PC-3 (cell line): ENCODE results near the gene PCTP. TPM values are rescaled to one million over a fixed set of nuclear protein-coding genes. Genes with fewer than 3 reads are reported as not detected.

ENCODE experiments used
- ATAC-seq: fragments of 200-7000 bp; cut with Tn5 transposase; 2 replicates; pipeline ENCODE4 v1.9.1; 2020; ENCODE audit warnings: mild to moderate bottlenecking, moderate library complexity
- BruUV-seq: library from RNA; stranded (reverse); fragments of 400-500 nt; replicated peaks from 2 replicates; lab custom pipeline; 2021; lab: Mats Ljungman, UMichigan
- CTCF ChIA-PET: fragments of 300-600 bp; sonication (Branson Sonifier 250); formaldehyde crosslinking; loops from one replicate; lab custom pipeline; 2022; ENCODE audit warnings: antibody characterized with exemption; lab: Charles Lee
- POLR2A ChIA-PET: fragments of 300-600 bp; sonication (Branson Sonifier 250); formaldehyde crosslinking; loops from one replicate; lab custom pipeline; 2022; ENCODE audit warnings: antibody characterized with exemption; ENCODE audit not compliant: unreplicated experiment; lab: Charles Lee
- DNase-seq: peaks from one replicate; pipeline ENCODE4 v3.0.0-alpha.2; 2015
- H2AFZ ChIP-seq: fragments of 300-600 bp; sonication (generic); 2 replicates; pipeline ENCODE4 v1.6.0; 2016; ENCODE audit warnings: antibody characterized with exemption, low read length
- H3F3A ChIP-seq: fragments of 300-600 bp; sonication (generic); one replicate; pipeline ENCODE4 v1.6.0; 2017; ENCODE audit warnings: antibody characterized with exemption, low read length, control low read depth, mild to moderate bottlenecking; ENCODE audit not compliant: unreplicated experiment
- H3K27ac ChIP-seq: fragments of 300-600 bp; sonication (generic); 2 replicates; pipeline ENCODE4 v1.5.1; 2016; ENCODE audit warnings: mild to moderate bottlenecking, low read length
- H3K27me3 ChIP-seq: fragments of 300-600 bp; sonication (generic); 2 replicates; pipeline ENCODE4 v1.6.1; 2016; ENCODE audit warnings: low read length, mixed read lengths
- H3K36me3 ChIP-seq: fragments of 300-600 bp; sonication (generic); 2 replicates; pipeline ENCODE4 v1.6.1; 2016; ENCODE audit warnings: low read depth, mixed run types, low read length, mixed read lengths
- H3K4me1 ChIP-seq: fragments of 300-600 bp; sonication (generic); 2 replicates; pipeline ENCODE4 v1.5.1; 2016; ENCODE audit warnings: low read length; ENCODE audit not compliant: insufficient read depth
- H3K4me2 ChIP-seq: fragments of 300-600 bp; sonication (generic); 2 replicates; pipeline ENCODE4 v1.6.0; 2016; ENCODE audit warnings: low read length
- H3K4me3 ChIP-seq: fragments of 300-600 bp; sonication (generic); 2 replicates; pipeline ENCODE4 v1.5.1; 2016; ENCODE audit warnings: mild to moderate bottlenecking, low read length, mixed read lengths
- H3K79me2 ChIP-seq: fragments of 300-600 bp; sonication (generic); 2 replicates; pipeline ENCODE4 v1.6.1; 2017; ENCODE audit warnings: low read length, mixed read lengths
- H3K9ac ChIP-seq: fragments of 300-600 bp; sonication (generic); 2 replicates; pipeline ENCODE4 v1.6.0; 2016; ENCODE audit warnings: mild to moderate bottlenecking, low read length
- H3K9me2 ChIP-seq: fragments of 300-600 bp; sonication (generic); replicated peaks from 2 replicates; pipeline ENCODE4 v1.6.1; 2016; ENCODE audit warnings: mixed run types, low read length, mixed read lengths
- H3K9me3 ChIP-seq: fragments of 300-600 bp; sonication (generic); 2 replicates; pipeline ENCODE4 v1.6.1; 2016; ENCODE audit warnings: low read length, mixed read lengths
- H4K20me1 ChIP-seq: fragments of 300-600 bp; sonication (generic); 2 replicates; pipeline ENCODE4 v1.6.1; 2016; ENCODE audit warnings: low read length, mixed read lengths
- EZH2 ChIP-seq: fragments of 300-600 bp; sonication (generic); IDR thresholded peaks from one replicate; pipeline ENCODE4 v1.6.1; 2017; ENCODE audit warnings: antibody characterized with exemption, mild to moderate bottlenecking, low read length; ENCODE audit not compliant: unreplicated experiment
- EZH2phosphoT487 ChIP-seq: fragments of 300-600 bp; sonication (generic); IDR thresholded peaks from 2 replicates; pipeline ENCODE4 v1.6.1; 2018; ENCODE audit warnings: mild to moderate bottlenecking, antibody characterized with exemption, low read length, borderline replicate concordance
- intact Hi-C: fragments of 100-400 bp; cut with micrococcal nuclease; formaldehyde crosslinking; loops from 2 replicates; pipeline ENCODE4 v1.9.0; 2023
- total RNA-seq: library from RNA; depleted of rRNA; stranded (reverse); fragments of >200 nt; gene quantifications from 2 replicates; pipeline ENCODE4 v1.2.3, GENCODE V29; 2014
- TF ChIP-seq, protein P1 (sequence below): fragments of 300-600 bp; sonication (generic); conservative IDR thresholded peaks from 2 replicates; pipeline ENCODE4 v1.5.1; 2017; ENCODE audit warnings: antibody characterized with exemption, low read depth, mild to moderate bottlenecking, low read length

PCTP gene
- total RNA-seq, 1 experiment from 2014 or later: 17.6 TPM

GRCh38 chr17:55722016-55722736 lies 28.7 kb upstream of the PCTP start:
- H3K36me3 ChIP-seq: no peaks in the 10 kb centered on the region
- no peaks in the 10 kb centered on the region for H3K9me2 ChIP-seq
- ChIA-PET CTCF (no interaction called here), POLR2A (no interaction called here)
- no TSS peak for BruUV-seq
- no peak overlapping the region for H3K4me2 ChIP-seq
- ATAC-seq (no peak), DNase-seq (no peak)
- no peak overlapping the region for H2AFZ ChIP-seq
- H3F3A ChIP-seq: no peaks in the 10 kb centered on the region
- no peaks in the 10 kb centered on the region for H3K9me3 ChIP-seq
- H3K9ac ChIP-seq: no peak overlapping the region
- H3K27me3 ChIP-seq: peaks cover 66% of the 10 kb centered on the region
- H3K4me1 ChIP-seq: peaks cover 6% of the 10 kb centered on the region; the same call in 1 of the 2 replicates
- H3K4me3 ChIP-seq: no peak overlapping the region
- intact Hi-C loops: no loop called here
- H3K27ac ChIP-seq: no peak overlapping the region
- TF ChIP-seq EZH2phosphoT487: no peak
- TF ChIP-seq, protein P1, sequence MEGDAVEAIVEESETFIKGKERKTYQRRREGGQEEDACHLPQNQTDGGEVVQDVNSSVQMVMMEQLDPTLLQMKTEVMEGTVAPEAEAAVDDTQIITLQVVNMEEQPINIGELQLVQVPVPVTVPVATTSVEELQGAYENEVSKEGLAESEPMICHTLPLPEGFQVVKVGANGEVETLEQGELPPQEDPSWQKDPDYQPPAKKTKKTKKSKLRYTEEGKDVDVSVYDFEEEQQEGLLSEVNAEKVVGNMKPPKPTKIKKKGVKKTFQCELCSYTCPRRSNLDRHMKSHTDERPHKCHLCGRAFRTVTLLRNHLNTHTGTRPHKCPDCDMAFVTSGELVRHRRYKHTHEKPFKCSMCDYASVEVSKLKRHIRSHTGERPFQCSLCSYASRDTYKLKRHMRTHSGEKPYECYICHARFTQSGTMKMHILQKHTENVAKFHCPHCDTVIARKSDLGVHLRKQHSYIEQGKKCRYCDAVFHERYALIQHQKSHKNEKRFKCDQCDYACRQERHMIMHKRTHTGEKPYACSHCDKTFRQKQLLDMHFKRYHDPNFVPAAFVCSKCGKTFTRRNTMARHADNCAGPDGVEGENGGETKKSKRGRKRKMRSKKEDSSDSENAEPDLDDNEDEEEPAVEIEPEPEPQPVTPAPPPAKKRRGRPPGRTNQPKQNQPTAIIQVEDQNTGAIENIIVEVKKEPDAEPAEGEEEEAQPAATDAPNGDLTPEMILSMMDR: no peak
- no peak for TF ChIP-seq EZH2
- no peaks in the 10 kb centered on the region for H3K79me2 ChIP-seq
- no peaks in the 10 kb centered on the region for H4K20me1 ChIP-seq

DNA sequence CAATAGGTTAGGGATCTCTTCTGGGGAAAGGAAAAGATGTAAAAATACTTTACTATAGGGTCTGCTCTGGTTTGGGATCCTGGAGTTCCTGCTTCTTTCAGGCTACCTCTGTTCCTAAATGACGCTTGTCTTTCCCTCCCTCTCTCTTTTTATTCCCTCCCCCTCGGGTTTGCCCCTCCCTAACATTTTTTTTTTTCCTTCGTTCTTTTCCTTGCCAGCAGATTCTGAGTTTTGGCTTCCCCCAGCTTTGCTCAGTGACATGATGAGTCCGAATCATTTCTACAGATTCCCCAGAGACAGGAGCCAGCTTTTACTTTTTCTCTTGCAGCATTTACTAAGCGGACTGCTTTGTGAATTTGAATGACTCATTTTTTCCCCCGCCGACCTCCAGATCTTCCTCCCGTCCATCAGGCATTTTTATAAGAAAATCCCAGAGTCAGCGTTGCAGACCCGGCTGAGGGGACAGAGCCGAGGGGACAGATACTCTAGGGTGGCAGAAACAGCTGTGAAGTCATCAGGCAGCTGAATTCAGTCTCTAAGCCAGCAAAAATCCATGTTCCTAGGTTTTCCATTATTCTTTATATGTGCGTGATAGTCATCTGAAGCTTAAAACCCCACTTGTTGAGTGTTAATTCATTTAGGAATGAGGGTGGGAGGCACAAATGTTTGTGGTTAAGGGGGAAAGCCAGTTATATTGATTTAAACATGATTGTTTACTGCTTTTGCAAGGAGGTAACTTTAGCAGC lies 27.9 kb upstream of the PCTP start, which contains the start of gene TMEM100:
Gene TMEM100, minus strand, starts transcription at position 123 of the 746 bp plus-strand sequence. CDS start 1,794 bp downstream, outside the sequence.
- no peaks in the 10 kb centered on the region for H3F3A ChIP-seq
- ChIA-PET CTCF (no interaction called here), POLR2A (no interaction called here)
- H3K4me2 ChIP-seq: no peak within 1 kb of the TSS
- peaks cover 6% of the 10 kb centered on the region; the same call in 1 of the 2 replicates for H3K4me1 ChIP-seq
- ATAC-seq (no peak), DNase-seq (no peak)
- H4K20me1 ChIP-seq: no peaks in the 10 kb centered on the region
- H3K9me2 ChIP-seq: no peaks in the 10 kb centered on the region
- no peaks in the 10 kb centered on the region for H3K79me2 ChIP-seq
- no peaks in the 10 kb centered on the region for H3K36me3 ChIP-seq
- H2AFZ ChIP-seq: no peak within 1 kb of the TSS
- H3K4me3 ChIP-seq: no peak within 1 kb of the TSS
- no peak within 1 kb of the TSS for H3K27ac ChIP-seq
- H3K9ac ChIP-seq: no peak within 1 kb of the TSS
- intact Hi-C loops: no loop called here
- TF ChIP-seq EZH2 (no peak), EZH2phosphoT487 (no peak)
- TF ChIP-seq, protein P1: no peak
- BruUV-seq: no TSS peak
- peaks cover 66% of the 10 kb centered on the region for H3K27me3 ChIP-seq
- no peaks in the 10 kb centered on the region for H3K9me3 ChIP-seq

DNA sequence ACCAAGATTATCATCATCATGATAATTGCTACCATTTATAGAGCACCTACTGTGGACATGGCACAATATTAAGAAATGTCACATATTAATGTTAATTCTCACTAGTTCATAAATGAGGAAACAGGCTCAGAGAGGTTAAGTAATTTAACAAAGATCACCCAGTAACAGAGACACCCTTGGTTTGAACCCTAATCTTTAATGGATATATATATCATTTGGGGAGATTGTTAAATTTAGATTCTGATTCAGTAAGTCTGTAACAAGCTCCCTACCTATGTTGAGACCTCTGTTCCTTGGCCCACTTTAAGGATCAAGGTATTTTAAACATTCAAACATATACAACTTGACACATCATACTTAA lies 27.4 kb upstream of the PCTP start:
- ChIA-PET POLR2A (no interaction called here), CTCF (no interaction called here)
- no peaks in the 10 kb centered on the region for H4K20me1 ChIP-seq
- ATAC-seq: no peak
- DNase-seq: no peak
- no peak overlapping the region for H3K9ac ChIP-seq
- H3K9me3 ChIP-seq: no peaks in the 10 kb centered on the region
- H3K27ac ChIP-seq: no peak overlapping the region
- TF ChIP-seq EZH2 (no peak), EZH2phosphoT487 (no peak)
- TF ChIP-seq, protein P1: no peak
- no peaks in the 10 kb centered on the region for H3K9me2 ChIP-seq
- intact Hi-C loops: no loop called here
- H3K79me2 ChIP-seq: no peaks in the 10 kb centered on the region
- BruUV-seq: no TSS peak
- no peak overlapping the region for H3K4me2 ChIP-seq
- no peak overlapping the region for H2AFZ ChIP-seq
- H3K4me1 ChIP-seq: peaks cover 6% of the 10 kb centered on the region; the same call in 1 of the 2 replicates
- H3K4me3 ChIP-seq: no peak overlapping the region
- peaks cover 66% of the 10 kb centered on the region for H3K27me3 ChIP-seq
- H3F3A ChIP-seq: no peaks in the 10 kb centered on the region
- no peaks in the 10 kb centered on the region for H3K36me3 ChIP-seq
